ENCODE data around the gene SLC25A14.

SLC25A14 gene

DNA sequence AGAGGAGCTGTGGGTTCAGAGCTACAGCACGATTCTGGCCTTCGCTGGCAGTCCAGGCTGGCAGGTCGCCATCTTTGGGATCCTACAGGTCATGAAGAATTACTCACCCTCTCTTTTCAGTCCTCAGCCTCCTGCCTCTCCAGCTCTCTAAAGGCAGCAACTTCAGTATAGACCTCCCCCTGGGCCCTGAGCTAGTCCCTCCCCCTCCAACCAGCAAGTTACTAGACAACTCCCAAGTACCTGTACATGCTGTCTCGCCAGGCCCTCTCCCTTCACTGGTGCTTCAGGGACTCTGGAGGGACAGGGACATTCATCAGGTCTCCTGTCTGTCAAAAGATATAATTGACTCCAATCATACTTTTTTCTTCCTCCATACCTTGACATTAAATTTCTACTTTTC is 45.8 kb downstream of the SLC25A14 start, which contains the start of gene GPR119:
Gene GPR119, minus strand, starts transcription at position 155 of the 400 bp plus-strand sequence. CDS start 227 bp downstream, outside the sequence.
- no peak for DNase-seq

DNA sequence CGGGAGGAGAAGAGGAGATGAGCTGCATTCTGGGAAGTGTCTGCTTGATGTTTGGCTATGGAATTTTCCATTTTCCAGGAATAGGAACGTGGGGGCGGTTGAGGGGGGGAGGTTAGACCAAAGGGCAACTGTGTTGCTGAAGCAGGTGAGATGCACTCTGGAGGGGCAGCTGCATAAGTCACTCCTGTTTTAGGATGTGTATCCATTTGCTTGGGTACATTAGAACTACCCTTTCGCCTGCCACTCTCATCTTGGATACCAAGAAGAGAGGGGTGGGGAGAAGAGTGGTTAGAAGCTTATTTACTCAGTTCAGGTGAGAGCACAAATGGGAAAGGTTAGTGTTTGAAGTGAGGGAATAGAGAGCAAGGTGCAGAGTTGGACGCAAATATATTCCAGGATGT is 46.7 kb downstream of the SLC25A14 start:
- DNase-seq = no peak

DNA sequence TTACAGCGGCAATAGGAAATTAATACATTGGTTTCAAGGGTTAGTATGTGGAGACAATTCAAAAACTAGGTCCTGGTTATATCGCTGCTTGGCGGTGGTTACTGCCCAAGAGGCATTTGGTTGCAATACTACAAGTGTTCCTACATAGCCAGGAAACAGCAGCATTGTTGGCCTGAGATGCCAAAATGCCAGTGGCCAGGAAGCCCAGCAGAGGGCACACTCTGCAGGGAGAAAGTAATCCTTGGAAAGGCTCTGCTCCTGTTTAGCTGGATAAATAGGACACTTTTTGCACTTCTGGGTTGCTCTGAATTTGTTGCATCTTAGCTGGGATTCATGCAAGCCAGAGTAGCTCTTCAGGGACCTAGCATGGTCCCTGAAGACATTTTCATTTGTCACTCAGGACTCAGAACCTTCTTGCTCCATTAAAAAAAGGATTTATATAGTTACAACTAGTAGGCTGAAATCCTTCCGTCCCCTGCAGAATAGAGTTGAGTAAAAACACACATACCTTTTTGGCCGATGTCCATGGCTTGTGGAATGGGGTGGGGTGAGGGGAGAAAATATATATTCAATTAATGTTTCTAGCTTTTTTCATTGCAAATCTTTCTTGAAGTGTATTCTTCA is 53.8 kb downstream of the SLC25A14 start:
- DNase-seq = no peak

GRCh38 chrX:130395341-130395740 is 55.6 kb downstream of the SLC25A14 start:
- DNase-seq = no peak

DNA sequence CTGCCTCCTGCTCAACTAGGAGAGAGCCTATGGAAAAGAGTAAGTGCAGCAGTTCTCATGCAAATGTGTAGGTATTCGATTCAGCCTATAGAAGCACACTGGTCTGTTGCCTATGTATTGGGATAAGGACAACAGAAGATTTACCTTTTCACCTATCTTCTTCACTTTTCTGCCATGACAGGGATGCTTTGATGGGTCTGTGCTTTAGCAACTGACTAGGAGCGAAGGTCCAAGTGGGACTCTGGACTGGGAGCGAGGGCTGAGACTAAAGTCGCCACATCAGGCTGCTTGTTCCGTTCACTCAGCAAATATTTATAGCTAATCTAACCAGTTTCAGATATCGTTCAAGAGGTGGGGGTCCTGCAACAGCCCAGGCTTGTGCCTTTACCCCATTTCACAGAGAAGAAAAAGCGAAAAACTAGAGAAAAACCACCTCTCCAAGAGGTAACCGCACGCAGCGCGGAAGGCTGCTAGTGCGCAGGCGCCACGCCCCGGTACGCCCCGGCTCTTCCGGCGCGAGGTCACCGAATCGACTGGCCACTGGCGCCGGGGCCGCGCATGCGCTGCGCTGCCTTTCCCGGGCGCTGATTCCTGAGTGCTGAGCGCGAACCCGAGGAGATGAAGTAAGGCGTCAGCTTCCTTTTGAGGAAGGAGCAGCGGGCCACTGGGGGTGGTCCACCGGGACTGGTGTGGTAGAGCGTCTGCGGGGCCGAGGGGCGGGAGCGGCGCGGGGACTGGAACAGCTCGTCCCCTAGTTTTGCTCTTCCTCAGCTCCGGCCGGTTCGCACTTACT is 61.9 kb downstream of the SLC25A14 start, which contains the start of gene RBMX2:
Gene RBMX2, plus strand, starts transcription at position 573 of the 793 bp plus-strand sequence. Its CDS starts 46 bp downstream, at position 619.
- DNase-seq = peak; percentile 89

- DNase-seq = no peak
Observed at GRCh38 chrX:130402208-130402684, 62.5 kb downstream of the SLC25A14 start.

GRCh38 chrX:130413415-130413814 is 73.7 kb downstream of the SLC25A14 start:
- DNase-seq = no peak

DNA sequence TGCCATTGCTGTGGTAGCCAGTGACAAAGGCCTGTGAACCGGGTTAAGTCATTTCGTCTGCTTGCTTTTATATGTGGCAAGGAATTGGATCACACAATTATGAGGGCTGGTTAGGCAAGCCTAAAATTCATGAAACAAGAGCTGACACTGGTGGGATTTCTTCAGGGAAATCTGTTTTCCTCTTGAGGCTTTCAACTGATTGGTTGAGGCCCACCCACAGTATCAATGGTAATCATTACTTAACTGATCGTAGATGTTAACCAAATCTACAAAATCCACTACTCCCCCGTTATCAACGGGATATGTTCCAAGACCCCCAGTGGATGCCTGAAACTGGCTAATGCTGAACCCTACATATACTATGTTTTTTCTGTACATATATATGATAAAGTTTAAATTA is 75.1 kb downstream of the SLC25A14 start:
- DNase-seq = no peak

DNA sequence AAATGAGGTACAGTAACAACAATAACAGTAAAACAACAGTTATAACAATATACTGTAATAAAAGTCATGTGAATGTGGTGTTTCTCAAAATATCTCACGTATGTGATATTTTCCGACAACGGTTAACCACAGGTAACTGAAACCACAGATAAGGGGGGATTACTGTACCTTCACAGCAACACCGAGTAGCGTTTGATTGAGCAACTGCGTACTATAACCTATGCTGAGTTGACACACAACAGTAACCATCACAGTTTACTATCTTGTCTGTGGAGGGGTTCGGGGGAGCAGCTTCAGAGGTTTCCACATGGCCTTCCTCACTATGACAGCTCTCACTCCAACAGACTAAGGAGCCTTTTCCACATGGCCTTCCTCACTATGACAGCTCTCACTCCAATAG is 75.5 kb downstream of the SLC25A14 start:
- no peak for DNase-seq

- no peak for DNase-seq
Observed at GRCh38 chrX:130416785-130417184, 77.1 kb downstream of the SLC25A14 start.

DNA sequence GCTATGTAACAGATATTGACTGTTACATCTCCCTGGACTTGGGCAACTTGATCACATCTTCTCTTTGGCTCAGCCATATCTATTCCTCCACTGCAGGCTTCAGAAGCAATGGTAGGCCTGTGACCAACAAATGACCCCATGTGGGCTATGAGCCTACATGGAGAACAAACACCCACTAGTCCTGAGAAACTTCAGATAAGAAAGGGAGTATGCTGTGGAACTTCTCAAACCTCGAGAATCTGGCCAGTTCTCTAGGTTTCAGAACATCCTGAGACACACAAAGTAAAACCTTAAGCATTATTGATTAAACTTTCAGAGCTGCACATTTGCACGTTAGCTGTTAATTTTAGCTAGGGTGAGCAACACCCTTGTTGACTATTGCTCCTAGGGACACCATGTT is 78.3 kb downstream of the SLC25A14 start:
- DNase-seq = no peak

GRCh38 chrX:130418740-130419139 is 79.0 kb downstream of the SLC25A14 start:
- DNase-seq = no peak

DNA sequence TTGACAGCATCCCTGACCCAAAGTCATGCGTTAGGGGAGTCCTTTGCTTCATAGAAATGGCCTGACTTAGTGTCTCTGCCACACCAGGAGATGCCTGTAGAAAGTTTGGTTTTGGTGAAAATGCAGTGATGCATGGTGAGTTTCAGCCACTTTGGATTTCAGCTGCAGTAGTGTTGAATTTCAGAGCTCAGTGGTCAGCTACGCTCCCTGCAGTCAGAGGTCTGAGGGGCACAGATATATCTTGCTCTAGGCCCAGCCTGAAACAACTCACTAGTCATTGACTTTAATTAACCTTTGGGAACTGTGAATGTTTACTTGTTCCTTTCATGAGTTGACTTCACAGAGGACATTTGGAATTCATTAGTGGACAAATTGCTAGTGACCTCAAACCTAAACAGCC is 79.5 kb downstream of the SLC25A14 start:
- no peak for DNase-seq

All from activated effector memory CD4-positive, alpha-beta T cell treated with anti-CD3 and anti-CD28 coated beads, Interleukin-2, amount 50 U/mL, for 16 hours (primary cell).